ENCODE measurements around the gene TMC7.
"Not testable (repeated sequence)": the region's sequence is repeated elsewhere in the genome, so short reads cannot be mapped to it uniquely, and the experiment has no call there.

TMC7 gene

DNA sequence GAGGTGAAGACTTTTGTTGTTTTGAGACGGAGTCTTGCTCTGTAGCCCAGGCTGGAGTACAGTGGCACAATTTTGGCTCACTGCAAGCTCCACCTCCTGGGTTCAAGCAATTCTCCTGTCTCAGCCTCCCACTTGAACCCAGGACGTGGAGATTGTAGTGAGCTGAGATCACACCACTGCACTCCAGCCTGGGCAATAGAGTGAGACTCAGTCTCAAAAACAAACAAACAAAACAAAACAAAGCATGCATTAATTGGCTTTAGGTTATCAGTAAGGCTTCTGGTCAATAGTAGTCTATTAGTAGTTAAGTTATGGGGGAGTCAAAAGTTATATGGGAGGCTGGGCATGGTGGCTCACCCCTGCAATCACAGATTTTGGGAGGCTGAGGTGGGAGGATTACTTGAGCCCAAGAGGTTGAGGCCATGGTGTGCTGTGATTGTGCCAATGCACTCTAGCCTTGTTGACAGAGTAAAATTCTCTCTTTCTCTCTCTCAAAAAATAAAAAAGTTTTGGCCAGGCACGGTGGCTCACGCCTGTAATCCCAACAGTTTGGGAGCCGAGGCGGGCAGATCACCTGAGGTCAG lies 27.0 kb upstream of the TMC7 start:
- H3K4me3 ChIP-seq; H3K36me3 ChIP-seq (replicated peaks); H3K9me3 ChIP-seq; DNase-seq (ENCODE audit: low spot score in 2 of 2); H3K27me3 ChIP-seq (ENCODE audit: low read depth); in situ Hi-C loops (cut with MboI; ENCODE audit: low sequenced_read_pairs): not testable (repeated sequence)
- peaks cover 20% of the 10 kb centered on the region for H3K4me1 ChIP-seq

DNA sequence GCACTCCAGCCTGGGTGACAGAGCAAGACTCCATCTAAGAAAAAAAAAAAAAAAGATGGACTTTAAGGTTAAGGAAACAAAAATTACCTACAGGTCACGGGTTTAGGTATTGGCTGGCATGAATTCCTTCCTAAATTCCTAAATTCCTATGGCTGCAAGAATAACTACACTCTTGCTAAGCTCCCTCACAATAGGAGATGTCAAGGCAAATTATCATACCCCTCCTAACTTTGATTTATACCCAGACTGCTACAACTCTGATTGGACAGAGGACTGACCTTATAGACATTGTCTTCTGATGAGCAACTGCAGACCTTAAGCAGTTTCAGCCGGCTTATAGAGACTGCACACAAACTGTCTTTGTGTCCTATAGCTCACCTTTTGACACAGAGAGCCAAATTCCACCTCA lies 25.1 kb upstream of the TMC7 start:
- in situ Hi-C loops (cut with MboI; ENCODE audit: low sequenced_read_pairs), result no loop called here
- Histone ChIP-seq H3K27me3 (ENCODE audit: low read depth) (no peaks in the 10 kb centered on the region), H3K4me3 (no peak overlapping the region), H3K9me3 (no peaks in the 10 kb centered on the region), H3K36me3 (replicated peaks) (no peaks in the 10 kb centered on the region), H3K4me1 (peaks cover 20% of the 10 kb centered on the region)
- peak; percentile 62 to 94 for DNase-seq (ENCODE audit: low spot score in 2 of 2)

DNA sequence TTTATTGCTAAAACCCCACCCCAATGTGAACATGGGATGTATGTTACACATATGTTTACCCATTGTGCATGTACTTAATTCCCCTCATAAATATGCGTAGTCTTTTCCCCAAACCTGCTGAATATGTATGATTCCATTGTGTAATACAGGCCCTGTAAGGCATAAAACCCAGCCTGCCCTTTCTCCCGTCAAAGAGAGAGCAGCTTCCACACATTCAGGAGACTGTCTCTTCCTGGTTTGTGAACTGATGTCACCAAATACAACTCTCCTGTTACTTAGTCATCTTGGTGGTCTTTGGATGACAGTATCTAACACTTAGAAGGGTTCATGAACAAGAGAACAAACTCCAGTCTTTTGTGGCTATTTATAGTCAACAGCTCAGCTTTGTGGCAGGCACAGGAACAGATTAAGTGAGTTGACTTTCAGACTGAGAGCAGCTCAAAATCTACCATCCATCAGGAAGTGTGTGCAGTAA lies 24.7 kb upstream of the TMC7 start:
- in situ Hi-C loops (cut with MboI; ENCODE audit: low sequenced_read_pairs), result no loop called here
- Histone ChIP-seq H3K36me3 (replicated peaks) (no peaks in the 10 kb centered on the region), H3K9me3 (no peaks in the 10 kb centered on the region), H3K4me3 (no peak overlapping the region), H3K4me1 (peaks cover 20% of the 10 kb centered on the region), H3K27me3 (ENCODE audit: low read depth) (no peaks in the 10 kb centered on the region)
- DNase-seq (ENCODE audit: low spot score in 2 of 2), result peak; percentile 56

DNA sequence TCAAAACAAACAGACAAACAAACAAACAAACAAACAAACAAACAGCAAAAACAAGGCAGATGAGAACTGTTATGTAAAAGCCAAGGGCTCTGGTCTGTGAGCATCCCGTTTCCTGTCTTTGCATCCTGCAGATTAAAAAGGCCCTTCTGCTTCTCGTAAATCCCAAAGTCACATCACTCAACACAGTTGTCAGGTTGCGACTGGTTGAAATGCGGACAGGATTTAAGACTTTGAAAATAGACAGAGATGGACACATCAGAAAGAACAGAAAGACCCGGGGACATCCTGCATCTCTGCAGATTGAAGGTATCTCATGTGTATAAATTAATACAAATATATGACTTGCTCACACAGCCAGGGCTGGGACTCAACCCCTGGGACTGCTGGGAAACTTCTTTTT lies 18.2 kb upstream of the TMC7 start:
- H3K27me3 ChIP-seq (ENCODE audit: low read depth), result no peaks in the 10 kb centered on the region
- no peaks in the 10 kb centered on the region for H3K9me3 ChIP-seq
- in situ Hi-C loops (cut with MboI; ENCODE audit: low sequenced_read_pairs), result loop anchor here (5.0 kb wide), 1 partner anchor 163 kb away; the partner anchor contains the start of gene ARL6IP1
- no peaks in the 10 kb centered on the region for H3K36me3 ChIP-seq (replicated peaks)
- peaks cover 9% of the 10 kb centered on the region for H3K4me1 ChIP-seq
- DNase-seq (ENCODE audit: low spot score in 2 of 2), result no peak
- H3K4me3 ChIP-seq, result no peak overlapping the region

DNA sequence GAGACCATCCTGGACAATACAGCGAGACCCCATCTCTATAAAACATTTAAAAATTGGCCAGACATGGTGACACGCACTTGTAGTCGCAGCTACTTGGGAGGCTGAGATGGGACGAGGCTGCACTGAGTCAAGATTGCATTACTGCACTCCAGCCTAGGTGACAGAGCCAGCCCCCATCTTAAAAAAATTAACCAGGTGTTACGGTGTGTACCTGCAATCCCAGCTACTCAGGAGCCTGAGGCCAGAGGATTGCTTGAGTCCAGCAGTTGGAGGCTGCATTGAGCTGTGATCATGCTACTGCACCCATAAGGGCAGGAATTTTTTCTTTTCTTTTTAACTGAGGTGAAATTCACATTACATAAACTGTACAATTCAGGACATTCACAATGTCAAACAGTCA lies 16.9 kb upstream of the TMC7 start:
- in situ Hi-C loops (cut with MboI; ENCODE audit: low sequenced_read_pairs), result loop anchor here (5.0 kb wide), 1 partner anchor 164 kb away; the partner anchor contains the start of gene ARL6IP1
- H3K27me3 ChIP-seq (ENCODE audit: low read depth), result no peaks in the 10 kb centered on the region
- peaks cover 9% of the 10 kb centered on the region for H3K4me1 ChIP-seq
- no peak overlapping the region for H3K4me3 ChIP-seq
- H3K9me3 ChIP-seq, result no peaks in the 10 kb centered on the region
- no peak for DNase-seq (ENCODE audit: low spot score in 2 of 2)
- no peaks in the 10 kb centered on the region for H3K36me3 ChIP-seq (replicated peaks)

DNA sequence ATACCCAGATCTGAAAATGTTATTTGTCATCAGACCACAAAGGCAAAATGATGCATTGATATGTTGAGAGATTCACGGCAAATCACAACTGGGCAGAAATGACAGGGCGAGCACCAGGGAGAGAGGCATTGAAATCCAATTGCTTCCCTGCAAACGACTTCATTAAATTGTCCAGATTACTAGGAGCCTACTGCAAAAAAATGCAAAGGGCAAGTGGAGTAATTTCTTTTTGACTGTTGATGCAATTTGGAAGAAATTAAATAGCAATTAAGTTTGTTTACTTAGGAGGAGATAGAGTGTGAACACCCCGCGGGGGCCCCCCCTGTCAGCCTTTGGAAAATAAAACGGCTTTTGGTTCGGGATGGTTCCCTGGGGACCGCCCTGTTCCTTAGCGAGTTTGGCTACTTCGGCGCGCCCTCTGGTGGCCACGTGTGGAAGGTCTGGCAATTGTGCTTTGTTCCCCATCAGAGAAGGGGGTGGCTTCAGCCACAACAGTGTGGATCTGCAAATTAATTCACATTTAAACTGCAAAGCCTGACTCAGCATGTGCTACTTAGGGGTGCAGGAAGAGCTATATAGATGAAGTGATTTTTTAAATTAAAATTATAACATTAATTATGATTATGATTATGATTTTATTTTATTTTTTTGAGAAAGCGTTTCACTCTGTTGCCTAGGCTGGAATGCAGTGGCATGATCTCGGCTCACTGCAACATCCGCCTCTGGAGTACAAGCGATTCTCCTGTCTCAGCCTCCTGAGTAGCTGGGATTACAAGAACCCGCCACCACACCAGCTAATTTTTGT lies 14.5 kb upstream of the TMC7 start:
- in situ Hi-C loops (cut with MboI; ENCODE audit: low sequenced_read_pairs), result loop anchor here (5.0 kb wide), 1 partner anchor 167 kb away; the partner anchor contains the start of gene ARL6IP1
- Histone ChIP-seq H3K36me3 (replicated peaks) (no peaks in the 10 kb centered on the region), H3K4me3 (peak overlapping the region; percentile 6; the same call in 1 of the 2 replicates)

DNA sequence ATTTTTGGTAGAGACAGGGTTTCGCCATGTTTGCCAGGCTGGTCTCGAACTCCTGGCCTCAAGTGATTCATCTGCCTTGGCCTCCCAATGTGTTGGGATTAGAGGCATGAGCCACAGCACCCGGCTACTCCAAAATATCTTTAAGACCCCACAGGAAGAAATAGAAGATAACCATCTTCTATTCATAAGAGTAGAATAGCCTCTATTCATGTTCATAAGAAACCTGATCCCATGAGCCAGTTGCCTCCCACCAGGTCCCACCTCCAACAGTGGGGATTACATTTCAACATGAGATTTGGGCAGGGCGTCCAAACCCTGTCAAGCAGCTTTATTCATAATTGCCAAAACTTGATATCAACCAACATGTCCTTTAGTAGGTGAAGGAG lies 13.9 kb upstream of the TMC7 start:
- in situ Hi-C loops (cut with MboI; ENCODE audit: low sequenced_read_pairs), result loop anchor here (5.0 kb wide), 1 partner anchor 168 kb away; the partner anchor contains the start of gene ARL6IP1
- Histone ChIP-seq H3K4me3 (no peak overlapping the region), H3K27me3 (ENCODE audit: low read depth) (no peaks in the 10 kb centered on the region), H3K9me3 (no peaks in the 10 kb centered on the region), H3K4me1 (peaks cover 9% of the 10 kb centered on the region), H3K36me3 (replicated peaks) (no peaks in the 10 kb centered on the region)
- DNase-seq (ENCODE audit: low spot score in 2 of 2), result peak; percentile 19 to 42

More for the DNA sequence above, 14.5 kb upstream of the TMC7 start:
- Histone ChIP-seq H3K4me1 (peaks cover 9% of the 10 kb centered on the region), H3K9me3 (no peaks in the 10 kb centered on the region), H3K27me3 (ENCODE audit: low read depth) (no peaks in the 10 kb centered on the region)
- DNase-seq (ENCODE audit: low spot score in 2 of 2), result peak; percentile 80 to 95

DNA sequence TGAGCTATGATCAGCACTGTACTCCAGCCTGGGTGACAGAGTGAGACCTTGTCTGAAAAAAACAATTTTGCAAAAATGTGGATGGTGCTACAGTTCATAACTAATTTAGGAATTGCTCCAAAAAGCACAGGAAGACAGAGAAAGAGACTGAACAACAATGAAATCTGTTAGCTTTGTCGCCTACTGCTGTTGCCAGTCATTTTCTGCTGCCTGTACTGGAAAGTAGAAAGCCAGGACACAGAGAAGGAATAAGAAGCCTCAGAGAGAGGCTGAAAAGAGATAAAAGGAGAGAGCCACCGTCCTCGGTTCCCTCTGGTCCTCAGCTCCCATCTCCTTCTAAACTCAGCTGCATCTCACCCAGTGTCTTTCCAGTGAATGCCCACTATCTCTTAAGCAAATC lies 8.6 kb upstream of the TMC7 start:
- no peaks in the 10 kb centered on the region for H3K4me1 ChIP-seq
- no peaks in the 10 kb centered on the region for H3K36me3 ChIP-seq (replicated peaks)
- in situ Hi-C loops (cut with MboI; ENCODE audit: low sequenced_read_pairs), result no loop called here
- H3K9me3 ChIP-seq, result no peaks in the 10 kb centered on the region
- peaks cover 5% of the 10 kb centered on the region; the same call in 1 of the 2 replicates for H3K27me3 ChIP-seq (ENCODE audit: low read depth)
- DNase-seq (ENCODE audit: low spot score in 2 of 2), result no peak
- H3K4me3 ChIP-seq, result no peak overlapping the region

DNA sequence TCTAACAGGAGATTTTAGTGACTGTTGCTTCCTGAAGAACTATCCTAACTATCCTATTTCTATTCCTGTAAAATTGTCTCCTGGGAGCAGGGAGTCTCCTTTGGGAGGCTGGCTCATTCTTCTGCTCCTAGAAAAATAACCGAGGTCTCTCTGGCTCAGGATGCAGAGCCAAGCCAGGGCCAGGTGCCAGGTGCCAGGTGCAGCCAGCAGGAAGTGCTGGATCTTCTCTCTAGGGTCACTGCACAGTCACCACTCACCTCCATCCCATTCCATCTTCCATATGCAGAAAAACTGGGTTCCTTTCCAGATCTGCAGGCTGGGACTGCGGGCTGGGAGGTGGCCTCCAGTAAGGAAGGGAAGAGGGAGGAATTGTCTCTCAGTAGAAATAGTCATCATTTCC lies 3.8 kb upstream of the TMC7 start:
- no peak for DNase-seq (ENCODE audit: low spot score in 2 of 2)
- no peaks in the 10 kb centered on the region for H3K9me3 ChIP-seq
- H3K36me3 ChIP-seq (replicated peaks), result no peaks in the 10 kb centered on the region
- in situ Hi-C loops (cut with MboI; ENCODE audit: low sequenced_read_pairs), result loop anchor here (10.0 kb wide), 2 partner anchors 95 to 395 kb away; no protein-coding TSS in a partner anchor
- H3K4me1 ChIP-seq, result peaks cover 3% of the 10 kb centered on the region; the same call in 1 of the 2 replicates
- H3K4me3 ChIP-seq, result no peak overlapping the region
- peaks cover 5% of the 10 kb centered on the region; the same call in 1 of the 2 replicates for H3K27me3 ChIP-seq (ENCODE audit: low read depth)

DNA sequence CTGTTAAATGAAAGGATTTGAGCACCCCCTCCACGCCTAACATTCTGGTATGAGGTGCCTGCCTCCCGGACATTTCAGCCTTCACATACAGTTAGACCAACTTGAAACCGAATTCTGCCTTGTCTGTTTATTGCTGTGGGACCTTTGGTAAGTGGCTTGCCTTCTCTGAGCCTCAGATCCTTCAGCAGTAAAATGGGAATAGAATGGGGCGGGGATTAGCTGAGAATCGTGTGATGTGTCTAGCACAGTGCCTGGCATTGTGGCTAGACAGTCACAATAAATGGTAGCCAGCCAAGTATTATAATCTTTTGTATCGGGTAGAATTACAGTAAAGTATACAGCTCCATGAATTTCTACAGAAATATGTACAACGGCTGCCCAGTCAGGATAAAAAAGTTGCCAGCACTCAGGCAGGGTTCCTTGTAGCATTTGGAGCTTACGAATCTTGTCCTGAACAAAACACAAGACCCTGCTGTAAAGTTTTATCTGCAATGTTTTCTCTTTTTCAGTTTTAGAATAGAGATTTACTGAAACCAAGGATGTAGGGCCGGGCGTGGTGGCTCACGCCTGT lies 786 bp downstream of the TMC7 start:
- Histone ChIP-seq H3K4me1 (peaks cover 3% of the 10 kb centered on the region; the same call in 1 of the 2 replicates), H3K4me3 (peak overlapping the region; percentile 48), H3K36me3 (replicated peaks) (no peaks in the 10 kb centered on the region), H3K27me3 (ENCODE audit: low read depth) (peaks cover 5% of the 10 kb centered on the region; the same call in 1 of the 2 replicates), H3K9me3 (no peaks in the 10 kb centered on the region)
- in situ Hi-C loops (cut with MboI; ENCODE audit: low sequenced_read_pairs), result loop anchor here (10.0 kb wide), 2 partner anchors 90 to 390 kb away; no protein-coding TSS in a partner anchor
- DNase-seq (ENCODE audit: low spot score in 2 of 2), result no peak

DNA sequence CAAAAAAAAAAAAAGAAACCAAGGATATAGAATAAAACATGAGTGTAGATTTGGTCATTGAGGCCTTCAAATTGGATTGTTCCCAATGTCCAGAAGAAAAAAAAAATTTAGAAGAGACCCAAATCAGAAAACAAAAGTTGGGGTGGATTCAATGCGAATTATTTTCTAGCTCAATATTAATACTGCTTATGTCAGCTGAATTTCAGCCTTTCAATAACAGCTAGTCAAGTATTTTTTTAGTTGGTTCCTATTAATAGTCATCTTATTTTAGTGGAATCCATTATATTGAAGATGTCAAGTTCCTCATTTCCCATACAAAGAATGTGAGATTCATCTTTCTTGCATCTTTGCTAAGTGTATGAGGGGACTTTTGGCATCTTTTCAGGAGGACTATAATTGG lies 1.5 kb downstream of the TMC7 start:
- not testable (repeated sequence) for H3K27me3 ChIP-seq (ENCODE audit: low read depth); H3K9me3 ChIP-seq; H3K4me1 ChIP-seq; H3K36me3 ChIP-seq (replicated peaks); H3K4me3 ChIP-seq; DNase-seq (ENCODE audit: low spot score in 2 of 2)
- in situ Hi-C loops (cut with MboI; ENCODE audit: low sequenced_read_pairs), result loop anchor here (10.0 kb wide), 2 partner anchors 90 to 390 kb away; no protein-coding TSS in a partner anchor

DNA sequence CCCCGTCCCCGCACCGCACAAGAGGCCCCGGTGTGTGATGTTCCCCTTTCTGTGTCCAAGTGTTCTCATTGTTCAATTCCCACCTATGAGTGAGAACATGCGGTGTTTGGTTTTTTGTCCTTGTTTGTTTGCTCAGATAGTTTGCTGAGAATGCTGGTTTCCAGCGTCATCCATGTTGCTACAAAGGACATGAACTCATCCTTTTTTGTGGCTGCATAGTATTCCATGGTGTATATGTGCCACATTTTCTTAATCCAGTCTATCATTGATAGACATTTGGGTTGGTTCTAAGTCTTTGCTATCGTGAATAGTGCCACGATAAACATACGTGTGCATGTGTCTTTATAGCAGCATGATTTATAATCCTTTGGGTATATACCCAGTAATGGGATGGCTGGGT lies 8.0 kb downstream of the TMC7 start:
- DNase-seq (ENCODE audit: low spot score in 2 of 2); H3K9me3 ChIP-seq; in situ Hi-C loops (cut with MboI; ENCODE audit: low sequenced_read_pairs); H3K4me3 ChIP-seq; H3K36me3 ChIP-seq (replicated peaks); H3K4me1 ChIP-seq; H3K27me3 ChIP-seq (ENCODE audit: low read depth): not testable (repeated sequence)

DNA sequence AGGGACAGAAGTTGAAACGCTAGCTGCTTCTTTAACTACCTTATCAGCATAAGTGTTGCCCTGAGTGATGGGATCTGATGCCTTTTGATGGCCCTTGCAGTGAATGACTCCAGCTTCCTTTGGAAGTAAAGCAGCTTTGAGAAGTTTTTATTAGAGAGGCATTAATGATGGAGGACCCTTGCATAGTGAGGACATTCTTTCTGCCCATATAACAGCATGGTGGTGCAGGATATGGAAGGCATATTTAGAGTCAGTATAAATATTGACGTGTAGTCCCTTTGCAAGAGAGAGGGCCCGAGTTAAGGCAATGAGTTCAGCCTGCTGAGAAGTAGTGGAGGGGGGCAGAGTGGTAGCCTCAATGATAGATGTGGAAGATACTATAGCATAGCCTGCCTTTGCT lies 9.8 kb downstream of the TMC7 start:
- H3K36me3 ChIP-seq (replicated peaks); H3K9me3 ChIP-seq; in situ Hi-C loops (cut with MboI; ENCODE audit: low sequenced_read_pairs); H3K27me3 ChIP-seq (ENCODE audit: low read depth); H3K4me3 ChIP-seq; H3K4me1 ChIP-seq; DNase-seq (ENCODE audit: low spot score in 2 of 2): not testable (repeated sequence)

DNA sequence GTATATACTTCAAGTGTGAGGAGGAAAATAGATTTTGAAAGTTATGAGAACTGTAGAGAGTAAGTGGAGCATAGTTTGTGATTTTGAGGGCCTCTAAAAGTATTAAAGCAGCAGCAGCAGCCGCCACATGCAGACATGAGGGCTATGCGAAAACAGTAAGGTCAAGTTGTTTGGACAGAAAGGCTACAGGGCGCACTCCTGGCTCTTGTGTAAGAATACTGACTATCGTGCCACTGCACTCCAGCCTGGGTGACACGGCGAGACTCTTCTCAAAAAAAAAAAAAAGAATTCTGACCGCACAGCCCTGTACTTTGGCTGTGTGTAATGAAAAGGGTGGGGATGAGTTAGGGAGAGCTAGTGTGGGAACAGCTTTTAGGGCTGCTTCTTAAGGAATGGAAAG lies 10.4 kb downstream of the TMC7 start:
- H3K36me3 ChIP-seq (replicated peaks); H3K9me3 ChIP-seq; H3K4me3 ChIP-seq; H3K4me1 ChIP-seq; in situ Hi-C loops (cut with MboI; ENCODE audit: low sequenced_read_pairs); DNase-seq (ENCODE audit: low spot score in 2 of 2); H3K27me3 ChIP-seq (ENCODE audit: low read depth): not testable (repeated sequence)
